HG02759 (cell line): Measurements from ENCODE around the gene ITSN1.
"Not testable (repeated sequence)": the region's sequence is repeated elsewhere in the genome, so short reads cannot be mapped to it uniquely, and the experiment has no call there.

Experiments used
- ATAC-seq: cut with Tn5 transposase; IDR thresholded peaks from one replicate; pipeline ENCODE4 v1.9.1; 2021; ENCODE audit warnings: mild to moderate bottlenecking, moderate library complexity; ENCODE audit not compliant: unreplicated experiment

The ITSN1 gene

DNA sequence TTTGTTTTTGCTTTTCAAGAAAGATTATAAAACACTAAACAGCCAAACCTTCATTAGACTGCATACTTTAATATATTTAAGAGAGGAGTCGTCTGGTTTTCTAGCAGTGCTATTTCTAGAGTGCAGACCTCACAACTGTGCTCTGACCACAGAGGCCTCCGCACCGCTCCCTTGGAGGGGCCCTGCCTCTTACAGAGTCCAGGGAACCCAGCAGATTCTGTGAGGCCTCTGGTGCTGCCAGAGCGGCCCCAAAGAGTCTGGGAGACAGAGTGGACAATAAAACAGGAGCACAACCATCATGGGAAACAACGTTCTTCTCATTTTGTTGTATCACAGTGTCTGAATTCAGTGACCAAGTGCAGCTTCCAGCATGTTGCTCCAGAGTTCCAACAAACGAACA lies 267.5 kb downstream of the ITSN1 start:
- ATAC-seq, result no peak

GRCh38 chr21:33914188-33914587 lies 271.9 kb downstream of the ITSN1 start:
- no peak for ATAC-seq

DNA sequence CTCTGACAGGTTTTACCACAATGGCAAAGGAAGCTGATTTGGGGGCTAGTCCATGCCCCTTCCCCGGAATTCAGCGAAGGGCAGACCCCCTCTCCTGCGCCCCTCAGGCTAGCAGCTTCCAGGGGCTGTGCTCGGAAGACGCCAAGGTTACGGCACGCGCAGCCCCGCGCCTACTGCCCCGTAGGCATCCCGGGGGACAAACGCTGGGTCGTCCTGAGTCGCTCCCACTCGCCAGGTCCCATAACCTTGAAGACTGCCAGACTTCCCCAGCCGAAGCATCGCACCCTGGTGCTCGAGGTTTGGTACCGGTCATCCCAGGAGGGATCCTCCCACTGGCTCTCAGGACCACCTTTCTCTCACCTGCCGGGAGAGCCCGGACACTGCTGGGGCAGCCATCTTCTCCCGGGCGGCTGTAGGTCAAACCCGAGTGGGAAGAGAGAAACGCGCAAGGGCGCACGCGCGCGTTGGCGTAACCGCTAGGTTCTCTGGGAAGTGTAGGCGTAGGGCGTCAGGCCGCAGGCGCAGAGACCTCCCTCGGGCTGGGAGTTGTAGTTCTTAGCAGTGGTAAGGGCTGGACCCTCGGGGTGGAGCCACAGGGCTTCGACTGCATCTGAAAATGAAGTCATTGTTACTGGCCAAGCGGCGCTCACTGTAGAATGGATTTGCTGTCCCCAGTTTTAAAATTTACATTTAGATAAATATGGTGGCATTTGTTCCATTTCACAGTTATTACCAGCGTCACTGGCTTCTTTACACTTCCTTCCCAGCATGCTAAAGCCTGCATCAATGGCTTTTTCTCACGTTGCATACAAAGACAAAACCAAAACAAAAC lies 273.3 kb downstream of the ITSN1 start, which contains the start of gene ATP5PO:
ATP5PO (minus strand) TSS at position 437 of the 832 bp plus-strand sequence; CDS start at position 396, 41 bp downstream.
- peak; percentile 99 for ATAC-seq

GRCh38 chr21:33916200-33916567 lies 273.9 kb downstream of the ITSN1 start:
- no peak for ATAC-seq

- no peak for ATAC-seq
Measured at GRCh38 chr21:33917421-33917820, 275.1 kb downstream of the ITSN1 start.

DNA sequence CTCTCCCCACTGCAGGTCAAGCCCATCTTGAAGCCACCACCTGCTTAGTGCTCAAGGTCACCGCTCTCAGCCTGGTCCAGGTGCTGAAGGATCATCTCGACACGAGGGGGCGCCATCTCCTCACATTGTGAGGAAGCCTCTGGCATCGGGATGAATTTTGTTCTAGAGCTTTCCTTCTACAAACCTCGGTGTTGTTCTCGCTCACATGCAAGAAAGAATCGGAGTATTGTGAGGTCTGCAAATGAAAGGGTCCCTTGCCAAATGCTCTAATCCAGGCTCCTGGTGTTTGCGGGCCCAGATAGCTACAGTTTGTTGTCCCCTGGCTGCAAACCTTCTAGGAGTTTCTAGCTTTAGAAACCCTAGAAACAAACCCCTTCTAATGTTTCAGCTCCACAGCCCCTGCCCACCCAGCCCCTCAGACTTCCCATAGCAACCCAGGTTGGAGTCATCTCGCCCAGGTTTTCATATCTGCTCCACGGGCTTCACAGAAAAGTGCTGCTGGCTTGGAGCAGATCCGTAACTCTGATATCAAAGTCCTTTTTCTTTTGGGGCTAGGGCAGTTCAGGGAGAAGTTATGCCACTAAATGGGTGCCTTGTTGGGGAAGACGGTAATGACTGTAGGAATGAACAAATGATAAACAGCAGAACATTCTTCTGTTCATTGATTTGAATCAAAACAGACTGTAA lies 281.9 kb downstream of the ITSN1 start:
- ATAC-seq, result peak; percentile 88

- no peak for ATAC-seq
Measured at GRCh38 chr21:33924766-33925100, 282.4 kb downstream of the ITSN1 start.

GRCh38 chr21:33926248-33926647 lies 283.9 kb downstream of the ITSN1 start:
- ATAC-seq, result not testable (repeated sequence)

- not testable (repeated sequence) for ATAC-seq
Measured at GRCh38 chr21:33931052-33931798, 288.9 kb downstream of the ITSN1 start.

DNA sequence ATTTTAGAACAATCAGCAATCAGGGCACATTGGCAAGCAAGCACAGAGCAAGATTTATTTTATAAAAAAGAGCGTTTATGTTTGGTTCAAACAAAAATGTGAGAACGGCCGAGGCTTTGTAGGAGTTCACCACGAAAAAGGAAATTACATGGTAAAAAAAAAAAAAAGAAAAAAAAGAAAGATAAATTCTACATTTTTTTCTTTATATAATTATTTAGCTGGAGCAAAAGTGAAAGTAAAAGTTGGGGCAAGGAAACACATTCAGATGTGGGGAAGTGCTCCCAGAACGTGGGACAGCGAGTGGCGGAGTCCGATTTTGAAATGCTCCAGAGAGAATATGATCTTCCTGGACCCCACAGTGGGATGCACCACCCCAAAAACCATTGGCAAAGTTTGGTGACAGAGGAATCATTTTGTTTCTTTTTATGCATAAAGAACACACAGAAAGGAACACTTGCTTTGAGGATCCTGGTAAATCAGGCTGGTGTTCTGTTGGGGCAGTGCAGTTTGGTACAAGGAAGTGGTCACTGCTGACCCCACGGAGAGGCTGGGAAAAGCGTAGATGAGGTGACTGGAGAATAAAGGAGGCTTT lies 289.6 kb downstream of the ITSN1 start:
- no peak for ATAC-seq

GRCh38 chr21:33932731-33933130 lies 290.4 kb downstream of the ITSN1 start:
- ATAC-seq, result no peak

DNA sequence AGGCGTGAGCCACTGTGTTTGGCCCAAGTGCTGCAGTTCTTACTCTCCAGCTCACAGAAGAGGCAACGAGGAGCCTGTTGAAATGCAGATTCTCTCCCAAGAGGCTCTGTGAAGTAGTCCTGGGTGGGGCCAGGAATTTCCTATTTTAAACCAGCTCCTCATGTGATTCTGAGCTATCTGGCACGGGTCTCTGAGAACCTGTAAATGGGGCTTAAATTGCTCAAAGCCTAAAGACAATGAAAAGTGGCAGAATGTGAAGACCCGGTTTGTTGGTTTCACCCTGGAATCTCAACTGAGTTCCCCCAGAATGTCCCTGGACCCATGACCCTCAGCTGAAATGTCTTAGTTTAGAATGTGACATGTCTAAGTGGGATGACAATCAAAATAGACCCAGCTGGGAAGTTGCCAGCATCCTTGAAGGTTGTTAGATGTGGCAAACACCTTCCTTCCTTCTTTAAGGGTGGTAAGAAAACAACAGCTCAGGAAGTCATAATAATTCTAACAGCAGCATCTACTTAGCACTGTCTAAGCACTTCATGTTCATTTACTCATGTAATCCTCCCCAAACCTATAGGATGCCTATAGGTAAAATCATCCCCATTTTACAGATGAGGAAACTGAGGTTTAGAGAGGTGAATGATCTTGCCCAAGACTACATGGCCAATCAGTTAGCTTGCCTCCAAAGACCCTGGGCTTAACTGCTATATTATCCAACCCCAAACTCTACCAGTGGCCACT lies 294.2 kb downstream of the ITSN1 start:
- ATAC-seq, result no peak

- no peak for ATAC-seq
Measured at GRCh38 chr21:33937146-33937545, 294.8 kb downstream of the ITSN1 start.

GRCh38 chr21:33937931-33938339 lies 295.6 kb downstream of the ITSN1 start:
- ATAC-seq, result no peak

GRCh38 chr21:33938381-33938780 lies 296.1 kb downstream of the ITSN1 start:
- ATAC-seq, result no peak

DNA sequence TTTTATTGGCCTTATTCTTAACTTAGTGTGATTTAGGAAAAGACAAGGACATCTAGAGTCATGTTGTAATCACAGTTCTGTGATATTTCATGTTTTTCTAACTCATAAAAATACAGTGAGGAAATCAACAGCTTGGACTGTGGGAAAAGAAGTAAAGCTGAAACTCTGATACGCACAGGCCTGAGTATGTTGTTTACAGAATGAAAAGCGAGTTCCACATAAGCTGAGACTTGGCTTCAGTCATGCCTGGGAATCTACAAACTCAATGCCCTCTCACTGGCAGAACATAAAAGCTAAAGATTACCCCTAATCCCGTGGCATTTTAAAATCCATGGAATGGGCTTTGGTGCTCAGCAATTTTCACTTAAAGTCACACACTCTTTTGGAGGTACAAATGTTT lies 296.9 kb downstream of the ITSN1 start:
- no peak for ATAC-seq

GRCh38 chr21:33940164-33940880 lies 298.0 kb downstream of the ITSN1 start:
- ATAC-seq, result no peak

DNA sequence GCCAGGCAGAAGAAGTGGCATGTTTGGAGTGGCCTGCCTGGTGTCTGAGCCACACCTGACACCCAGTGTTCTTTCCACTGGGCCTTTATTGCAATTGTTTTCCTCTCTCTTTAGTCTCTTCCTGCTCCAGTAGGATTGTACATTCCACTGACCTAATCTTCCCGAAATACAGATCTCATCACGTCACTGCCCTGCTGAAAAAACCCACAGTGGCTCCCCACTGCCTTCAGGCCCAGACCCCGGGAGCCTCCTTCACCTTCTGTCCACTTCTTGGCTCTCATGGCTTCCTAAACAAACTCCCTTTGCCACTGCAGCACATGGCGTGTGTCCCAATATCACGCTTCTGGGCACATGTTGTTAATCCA lies 298.6 kb downstream of the ITSN1 start:
- ATAC-seq, result no peak

GRCh38 chr21:33942426-33942825 lies 300.1 kb downstream of the ITSN1 start:
- no peak for ATAC-seq

- no peak for ATAC-seq
Measured at GRCh38 chr21:33943293-33943692, 301.0 kb downstream of the ITSN1 start.
